GM18520 (cell line): ENCODE data around the gene ITK.

Source experiments
- ATAC-seq: cut with Tn5 transposase; IDR thresholded peaks from one replicate; pipeline ENCODE4 v1.9.1; 2021; ENCODE audit not compliant: unreplicated experiment

Gene ITK

GRCh38 chr5:157180374-157181264, at the start of gene ITK:
ITK (plus strand) TSS chr5:157180840; CDS start chr5:157180978, 138 bp downstream.
- no peak for ATAC-seq

DNA sequence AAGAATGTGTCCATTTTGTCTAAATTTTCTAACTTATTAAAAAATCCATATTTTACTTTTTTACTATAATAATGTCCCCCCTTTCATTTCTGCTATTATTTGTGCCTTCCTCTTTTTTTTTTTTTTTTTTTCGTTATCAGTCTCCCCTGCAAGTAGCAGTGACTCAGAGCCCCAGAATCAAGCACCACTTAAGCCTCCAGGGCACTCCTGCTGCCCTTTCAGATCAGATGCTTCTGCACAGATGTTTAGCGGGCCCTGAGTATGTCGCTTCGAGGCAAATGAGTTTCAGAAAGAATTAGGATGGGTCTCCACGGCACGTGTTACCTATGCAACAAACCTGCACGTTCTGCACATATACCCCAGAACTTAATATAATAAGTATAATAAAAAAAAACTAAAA, 49.7 kb upstream of the ITK start:
- no peak for ATAC-seq

DNA sequence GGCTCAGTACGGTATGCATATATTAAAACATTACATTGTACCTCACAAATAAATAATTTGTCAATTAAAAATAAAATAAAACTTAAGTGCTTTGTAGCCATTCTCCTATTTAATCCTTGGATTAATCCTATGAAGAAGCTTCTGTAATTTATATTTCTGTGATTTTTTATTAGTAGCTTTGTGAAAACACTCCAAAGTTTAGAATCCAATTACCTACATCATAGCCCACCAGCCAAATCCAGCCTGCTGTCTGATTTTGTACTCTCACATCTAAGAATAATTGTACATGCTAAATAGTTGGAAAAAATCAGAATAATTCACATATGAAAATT, 48.4 kb upstream of the ITK start:
- ATAC-seq = no peak

DNA sequence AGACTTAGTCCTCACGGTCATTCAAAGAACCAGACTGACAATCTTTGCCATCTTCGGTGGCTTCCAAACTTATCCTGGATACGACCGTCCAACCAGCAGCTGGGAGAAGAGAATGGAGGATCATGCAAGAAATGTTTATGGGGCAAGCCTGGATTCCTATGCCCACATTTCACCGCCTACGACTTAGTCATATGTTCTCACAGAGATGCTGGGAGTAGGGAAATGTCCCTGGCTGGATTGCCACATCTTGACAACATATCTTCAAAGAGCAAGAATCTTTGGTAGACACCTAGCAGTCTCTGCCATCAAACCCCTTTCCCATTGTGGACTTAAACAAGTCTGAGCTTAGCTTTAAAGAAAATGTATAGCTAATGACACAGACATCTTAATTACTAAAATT, 42.9 kb upstream of the ITK start:
- no peak for ATAC-seq

DNA sequence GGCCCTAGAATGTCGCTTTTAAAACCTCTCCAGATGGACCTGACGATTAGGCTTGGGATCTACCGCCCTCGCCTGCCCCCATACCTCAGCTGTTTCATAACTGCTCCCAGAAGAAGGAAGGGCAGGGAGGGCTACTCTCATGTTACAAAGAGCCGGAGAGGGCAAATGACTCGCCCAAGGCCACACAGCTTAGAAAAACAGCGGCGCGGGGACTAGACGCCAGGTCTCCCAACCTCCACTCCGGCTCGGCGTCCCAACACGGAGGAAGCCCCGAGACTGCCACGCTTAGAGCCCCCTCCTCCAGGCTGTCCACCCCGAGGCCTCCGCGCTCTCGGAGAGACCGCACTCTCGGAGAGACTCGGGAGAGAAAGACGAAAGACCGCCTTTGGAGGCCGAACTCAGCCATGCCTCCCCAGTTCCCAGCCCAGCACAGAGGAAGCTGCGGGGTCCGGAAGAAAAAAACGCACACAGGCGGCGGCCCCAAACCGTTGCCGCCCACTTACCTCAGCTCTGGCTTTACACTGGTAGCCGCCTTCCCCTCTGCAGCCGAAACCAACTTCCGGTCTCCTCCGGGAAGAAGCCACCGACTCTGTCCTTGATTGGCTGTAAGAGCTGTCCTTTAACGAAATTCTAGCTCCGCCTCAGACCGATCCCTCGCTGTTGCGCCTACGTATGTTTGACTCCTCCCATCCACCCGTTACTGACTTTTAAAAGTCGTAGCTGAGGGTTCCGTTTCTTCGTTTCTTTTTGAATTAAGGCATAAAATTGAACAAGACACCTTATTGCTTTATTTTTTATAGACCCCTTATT, 38.1 kb upstream of the ITK start, which contains the start of gene MED7:
MED7 (minus strand) TSS at position 549 of the 810 bp plus-strand sequence. CDS start 3,434 bp downstream, outside the sequence.
- ATAC-seq = peak; percentile 100

DNA sequence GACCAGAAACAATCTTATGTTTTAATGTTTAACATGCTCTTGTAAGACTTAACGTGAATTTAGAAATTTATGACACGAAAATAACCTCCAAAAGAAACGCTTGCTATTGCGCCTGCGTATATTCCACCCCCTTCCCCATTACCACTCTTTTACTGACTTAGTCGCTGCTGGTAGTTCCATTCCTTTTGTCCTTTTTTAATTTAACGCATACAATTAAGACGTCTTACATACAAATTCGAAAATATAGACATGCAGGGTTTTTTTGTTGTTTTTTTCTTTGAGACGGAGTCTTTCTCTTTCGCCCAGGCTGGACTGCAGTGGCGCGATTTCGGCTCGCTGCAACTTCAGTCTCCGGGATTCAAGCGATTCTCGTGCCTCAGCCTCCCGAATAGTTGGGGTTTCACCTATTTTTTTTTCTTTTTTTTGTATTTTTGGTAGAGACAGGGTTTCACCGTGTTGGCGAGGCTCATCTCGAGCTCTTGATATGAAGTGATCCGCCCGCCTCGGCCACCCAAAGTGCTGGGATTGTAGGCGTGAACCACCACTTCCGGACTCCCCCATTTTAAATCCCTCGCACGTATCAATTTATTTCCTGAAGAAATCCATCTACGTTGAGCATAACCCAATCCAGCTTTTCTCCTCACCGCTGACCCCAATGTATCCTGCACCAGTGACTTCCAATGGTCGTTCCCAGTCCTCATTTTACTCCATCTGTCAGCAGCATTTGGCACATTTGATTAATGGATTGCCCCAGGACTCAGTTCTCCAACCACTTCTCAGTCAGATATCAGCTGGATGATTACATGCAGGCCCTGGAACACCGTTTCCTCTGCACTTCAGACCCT, 37.3 kb upstream of the ITK start:
- peak; percentile 20 for ATAC-seq

DNA sequence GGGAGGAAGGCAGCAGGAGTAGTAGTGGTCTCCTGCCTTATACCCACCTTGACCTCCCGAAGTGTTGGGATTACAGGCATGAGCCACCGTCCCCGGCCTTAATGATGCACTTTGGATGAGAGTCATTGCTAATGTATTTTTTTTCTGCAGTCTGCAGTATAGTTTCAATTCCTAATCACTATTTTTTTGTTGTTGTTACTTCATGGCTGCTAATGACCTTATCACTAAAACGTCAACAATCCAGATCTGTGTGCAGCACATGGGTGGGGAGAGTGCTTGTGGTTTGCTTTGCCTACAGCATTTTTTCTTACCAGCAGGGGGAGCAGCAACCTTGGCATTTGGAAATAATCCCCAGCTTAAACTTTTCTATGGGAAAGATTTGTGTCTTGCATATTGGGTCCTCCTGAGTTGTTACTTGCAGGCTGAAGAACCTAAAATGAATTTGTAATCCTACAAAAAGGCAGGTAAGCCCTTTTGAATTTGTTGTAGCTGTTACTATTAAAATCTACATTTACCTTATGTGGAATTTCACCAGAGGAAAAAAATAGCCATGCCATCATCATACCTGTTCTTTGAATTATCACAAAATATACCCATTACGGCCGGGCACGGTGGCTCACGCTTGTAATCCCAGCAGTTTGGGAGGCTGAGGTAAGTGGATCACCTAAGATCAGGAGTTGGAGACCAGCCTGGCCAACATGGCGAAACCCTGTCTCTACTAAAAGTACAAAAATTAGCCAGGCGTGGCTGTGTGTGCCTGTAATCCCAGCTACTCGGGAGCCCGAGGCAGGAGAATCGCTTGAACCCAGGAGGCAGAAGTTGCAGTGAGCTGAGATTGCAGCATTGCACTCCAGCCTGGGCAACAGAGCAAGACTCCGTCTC, 31.7 kb upstream of the ITK start:
- ATAC-seq = no peak

DNA sequence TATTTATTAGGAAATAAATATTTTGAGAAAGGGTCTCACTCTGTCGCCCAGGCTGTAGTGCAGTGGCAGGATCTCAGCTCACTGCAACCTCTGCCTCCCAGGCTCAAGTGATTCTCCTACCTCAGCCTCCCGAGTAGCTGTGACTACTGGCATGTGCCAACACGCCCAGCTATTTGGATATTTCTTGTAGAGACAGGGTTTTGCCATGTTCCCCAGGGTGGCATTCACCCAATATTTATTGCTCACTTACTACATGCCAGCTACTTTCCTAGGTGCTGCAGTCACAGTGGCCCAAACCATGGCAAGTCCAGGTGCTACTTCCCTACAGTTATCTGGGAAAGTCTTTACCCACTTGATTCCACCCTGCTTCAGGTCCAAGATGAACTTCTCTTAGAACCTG, 29.6 kb upstream of the ITK start:
- no peak for ATAC-seq

- no peak for ATAC-seq
Measured at GRCh38 chr5:157155297-157155696, 25.3 kb upstream of the ITK start.

DNA sequence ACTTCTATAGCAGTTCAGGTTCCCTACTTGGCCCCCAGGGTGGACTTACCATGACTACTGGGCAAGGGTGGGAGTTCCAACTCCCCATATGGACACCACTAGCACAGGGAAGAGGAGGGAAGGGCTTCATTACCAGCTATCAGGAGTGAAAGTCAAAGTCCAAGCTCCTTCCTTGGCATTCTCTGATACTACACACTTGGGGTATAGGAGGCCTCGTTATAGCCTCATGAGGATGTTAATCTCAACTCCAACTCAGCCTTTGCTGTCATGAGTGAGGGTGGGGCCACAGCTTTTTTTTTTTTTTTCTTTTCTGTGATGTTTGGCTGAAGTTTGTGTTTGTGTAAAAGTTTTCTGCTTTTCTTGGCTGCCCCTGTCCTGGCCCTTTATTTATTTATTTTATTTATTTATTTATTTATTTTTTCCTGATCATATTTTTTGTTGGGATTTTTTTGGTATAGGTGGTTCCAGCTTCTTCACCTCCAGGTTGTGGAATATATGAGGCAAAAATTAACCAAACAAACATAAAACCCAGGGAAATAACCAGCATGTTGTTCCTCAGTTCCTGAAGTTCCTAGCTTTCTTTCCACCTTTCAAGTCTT, 23.2 kb upstream of the ITK start:
- no peak for ATAC-seq

GRCh38 chr5:157159209-157159751, 21.4 kb upstream of the ITK start:
- ATAC-seq = no peak

DNA sequence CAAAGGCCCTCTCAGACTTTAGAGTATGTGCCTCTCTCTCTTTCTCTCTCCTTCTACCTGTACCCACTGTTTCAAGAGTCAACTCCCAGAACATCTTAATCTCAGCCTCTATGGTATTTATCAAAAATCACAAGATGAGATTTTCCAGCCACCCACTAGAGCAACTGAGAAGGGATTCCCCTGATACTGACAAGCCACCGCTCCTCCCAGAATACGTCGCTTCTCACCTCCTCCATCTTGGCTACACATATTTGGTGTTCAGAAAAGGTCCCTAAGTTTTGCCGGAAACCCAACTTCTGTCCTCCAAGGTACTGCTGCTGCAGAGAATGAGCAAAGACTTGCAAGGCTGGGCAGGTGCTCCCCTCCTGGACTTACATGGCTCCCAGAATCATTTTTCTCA, 20.6 kb upstream of the ITK start:
- no peak for ATAC-seq

- no peak for ATAC-seq
Measured at GRCh38 chr5:157161996-157162395, 18.6 kb upstream of the ITK start.

DNA sequence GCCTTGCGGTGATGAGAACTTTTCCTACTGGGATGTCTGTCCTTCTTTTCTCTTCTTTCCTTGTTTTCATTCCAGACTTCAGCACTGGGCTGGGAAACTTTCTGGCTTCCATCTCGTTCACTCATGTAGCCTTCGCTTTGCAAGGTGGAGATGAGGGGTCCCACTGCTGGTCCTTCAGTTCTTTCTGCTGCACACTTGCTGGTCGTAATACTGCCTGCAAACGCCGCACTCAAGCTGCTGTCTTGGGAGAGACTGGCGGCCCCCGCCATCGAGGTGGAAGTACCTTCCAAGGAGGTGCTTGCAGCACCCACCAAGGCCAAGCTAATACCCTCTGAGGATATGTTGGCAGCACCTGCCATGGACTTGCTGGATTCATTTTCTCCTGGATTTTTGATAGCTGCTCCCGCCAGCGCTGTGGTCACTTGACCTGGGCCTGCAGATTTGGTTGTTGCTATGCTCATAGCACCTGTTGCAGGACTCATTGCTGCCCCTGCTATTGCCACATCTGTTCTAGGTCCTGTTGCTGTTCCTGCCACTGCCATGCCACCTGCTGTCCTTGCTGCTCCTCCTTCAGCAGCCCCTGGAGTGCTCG, 17.6 kb upstream of the ITK start:
- no peak for ATAC-seq

- ATAC-seq = no peak
Measured at GRCh38 chr5:157164521-157164920, 16.1 kb upstream of the ITK start.

DNA sequence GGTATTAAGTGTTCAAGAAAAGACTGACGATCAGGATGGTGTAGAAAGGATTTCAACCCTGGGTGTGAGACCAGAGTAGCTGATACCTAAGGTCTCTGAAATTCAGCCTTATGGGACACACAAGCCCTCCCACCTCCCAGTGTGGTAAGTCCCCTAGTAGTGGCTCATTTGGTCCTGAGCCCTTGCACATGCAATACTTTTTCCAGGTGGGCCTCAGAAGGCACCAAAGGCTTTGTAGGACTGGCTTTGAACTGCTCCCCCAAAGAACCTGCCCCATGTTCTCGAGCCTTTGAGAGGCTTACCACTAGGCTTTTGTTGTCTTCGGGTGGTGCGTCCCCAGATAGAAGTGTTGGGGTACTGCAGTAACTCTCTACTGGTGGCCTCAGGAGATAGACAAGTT, 15.4 kb upstream of the ITK start:
- ATAC-seq = no peak

- no peak for ATAC-seq
Measured at GRCh38 chr5:157165668-157166067, 15.0 kb upstream of the ITK start.

- no peak for ATAC-seq
Measured at GRCh38 chr5:157166214-157167213, 14.1 kb upstream of the ITK start, which contains the start of gene GARIN3. GARIN3 (minus strand) TSS chr5:157166264; CDS start chr5:157166168, 96 bp downstream.
